Common myeloid progenitor, CD34-positive (primary cell): ENCODE measurements around the gene ANXA1.

Experiments
- CTCF ChIA-PET: fragments of 350-600 bp; sonication (Branson Sonifier 250); formaldehyde crosslinking; loops from one replicate; lab custom pipeline; 2021; ENCODE audit warnings: antibody characterized with exemption; lab: Charles Lee
- POLR2A ChIA-PET: fragments of 350-600 bp; sonication (Branson Sonifier 250); formaldehyde crosslinking; loops from one replicate; lab custom pipeline; 2021; ENCODE audit warnings: antibody characterized with exemption; lab: Charles Lee
- DNase-seq, 3 donors: peaks; one replicate each; pipeline versions ENCODE4 v3.0.0 to v3.0.0-alpha.2; 2013
- H3K27ac ChIP-seq, 2 experiments: 1 replicate in 1 of 2; 2 replicates in 1 of 2; pipeline ENCODE4 v1.7.0; 2013; ENCODE audit warnings: inconsistent platforms in 2 of 2, low read length in 2 of 2, mild to moderate bottlenecking in 2 of 2, low read depth in 1 of 2, moderate library complexity in 1 of 2; ENCODE audit not compliant: severe bottlenecking in 2 of 2, insufficient read depth in 1 of 2, poor library complexity in 1 of 2
- H3K27me3 ChIP-seq, 5 experiments: replicated peaks in 2 of 5; 1 replicate in 3 of 5; 2 replicates in 2 of 5; pipeline versions ENCODE4 v1.6.1 to v1.7.0; 2013; ENCODE audit warnings: low read length in 4 of 5, mild to moderate bottlenecking in 2 of 5, moderate library complexity in 2 of 5, inconsistent platforms in 1 of 5; ENCODE audit not compliant: insufficient read depth in 5 of 5, control insufficient read depth in 4 of 5
- H3K36me3 ChIP-seq, 4 experiments: 1 replicate in 2 of 4; 2 replicates in 2 of 4; pipeline versions ENCODE4 v1.6.1 to v1.7.0; 2013; ENCODE audit warnings: low read length in 3 of 4, control low read depth in 1 of 4, mild to moderate bottlenecking in 1 of 4; ENCODE audit not compliant: control insufficient read depth in 4 of 4, insufficient read depth in 4 of 4
- H3K4me1 ChIP-seq, 4 experiments: 1 replicate in 3 of 4; 2 replicates in 1 of 4; pipeline versions ENCODE4 v1.6.1 to v1.7.1; 2013; ENCODE audit warnings: low read length in 3 of 4, mild to moderate bottlenecking in 3 of 4, control low read depth in 1 of 4, inconsistent platforms in 1 of 4, moderate library complexity in 1 of 4; ENCODE audit not compliant: control insufficient read depth in 4 of 4, insufficient read depth in 4 of 4; ENCODE audit errors: control extremely low read depth in 1 of 4
- H3K4me3 ChIP-seq, 7 experiments: 1 replicate in 4 of 7; 2 replicates in 3 of 7; pipeline versions ENCODE4 v1.5.1 to v1.7.0; 2013; ENCODE audit warnings: mild to moderate bottlenecking in 7 of 7, low read length in 6 of 7, moderate library complexity in 6 of 7, inconsistent platforms in 2 of 7, low read depth in 2 of 7, control low read depth in 1 of 7; ENCODE audit not compliant: insufficient read depth in 4 of 7, control insufficient read depth in 1 of 7; ENCODE audit errors: extremely low read depth in 1 of 7
- H3K9me3 ChIP-seq, 5 experiments: 1 replicate in 4 of 5; 2 replicates in 1 of 5; pipeline versions ENCODE4 v1.6.1 to v1.7.1; 2013; ENCODE audit warnings: low read length in 4 of 5, mild to moderate bottlenecking in 2 of 5, inconsistent platforms in 1 of 5, low read depth in 1 of 5, moderate library complexity in 1 of 5; ENCODE audit not compliant: control insufficient read depth in 4 of 5, insufficient read depth in 2 of 5; ENCODE audit errors: control extremely low read depth in 1 of 5
- WGBS: methylation state at CpG from one replicate; pipeline ENCODE4 v1.1.5; 2013; ENCODE audit not compliant: insufficient coverage; 5-methylcytosine and 5-hydroxymethylcytosine counted together

ANXA1 gene

DNA sequence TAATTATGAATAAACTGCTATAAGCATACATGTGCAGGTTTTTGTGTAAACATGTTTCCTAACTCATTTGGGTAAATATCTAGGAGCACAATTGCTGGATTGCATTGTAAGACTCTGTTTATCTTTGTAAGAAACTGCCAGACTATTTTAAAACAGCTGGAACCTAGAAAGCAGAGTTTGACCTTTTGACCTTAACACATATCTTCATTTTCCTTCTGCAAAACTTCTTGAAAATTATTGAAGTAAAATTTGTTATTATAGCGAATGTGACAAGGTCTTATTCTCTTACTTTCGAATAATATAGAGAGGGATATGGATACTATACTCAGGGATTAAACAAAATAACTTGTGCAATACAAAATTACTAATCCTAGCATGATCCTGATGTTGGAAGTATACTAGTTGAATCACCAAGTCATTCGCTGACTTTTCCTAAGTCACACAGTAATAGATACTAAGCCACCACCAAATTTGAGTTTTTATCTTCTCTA lies 3.2 kb upstream of the ANXA1 start:
- ChIA-PET CTCF (interaction anchor here (1.3 to 2.8 kb wide), 2 partner anchors 16 to 39 kb away, joined by 3 to 12 read pairs; no protein-coding TSS in a partner anchor), POLR2A (no interaction called here)
- Histone ChIP-seq H3K4me1 (peaks cover 21 to 79% (median 55%) of the 10 kb centered on the region in 4 experiments), H3K9me3 (no peaks in the 10 kb centered on the region), H3K36me3 (no peaks in the 10 kb centered on the region), H3K27ac (peak overlapping the region; percentile 70 to 95), H3K4me3 (no peak overlapping the region), H3K27me3 (no peaks in the 10 kb centered on the region)
- peak in 1 of 3 donors; percentile 49 for DNase-seq
- no CpG with 5 or more reads among the region's 3 CpGs for WGBS

DNA sequence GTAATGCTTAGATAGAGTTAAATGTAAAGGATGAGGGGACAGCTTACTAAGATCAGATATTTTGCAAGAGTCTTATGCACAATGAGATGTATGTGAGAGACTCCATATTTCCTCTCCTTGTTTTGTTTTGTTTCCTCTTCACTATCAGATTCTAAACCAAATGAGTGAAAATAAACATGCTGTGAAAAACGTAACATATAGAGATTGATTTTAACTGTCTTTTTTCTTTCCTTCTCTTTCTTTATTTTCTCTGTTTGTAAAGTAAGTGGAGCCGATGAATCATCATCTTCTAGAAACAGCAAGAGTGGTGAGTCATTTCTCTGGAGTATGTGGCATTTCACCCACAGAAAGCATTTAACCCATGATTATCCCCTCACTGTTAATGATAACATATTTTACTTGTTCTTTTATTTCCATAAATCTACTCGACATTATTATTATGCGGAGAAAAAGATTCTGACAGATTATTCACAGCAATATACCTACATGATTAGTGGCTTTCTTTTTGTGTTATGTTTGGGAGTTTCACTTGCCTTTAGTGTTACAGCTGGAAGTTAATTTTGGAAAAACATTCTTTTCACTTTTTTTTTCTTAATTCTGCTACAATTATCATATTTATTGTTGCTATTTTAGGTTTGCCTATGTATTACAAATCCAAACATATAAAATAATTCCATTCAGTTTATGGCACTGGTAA lies 2.1 kb upstream of the ANXA1 start:
- Histone ChIP-seq H3K36me3 (peaks cover 0 to 4% (median under 1%) of the 10 kb centered on the region in 4 experiments), H3K27me3 (no peaks in the 10 kb centered on the region), H3K9me3 (no peaks in the 10 kb centered on the region), H3K4me1 (peaks cover 22 to 79% (median 55%) of the 10 kb centered on the region in 4 experiments), H3K27ac (peak overlapping the region; percentile 70 to 95), H3K4me3 (peak overlapping the region in 3 of 7 experiments; percentile 17 to 53 (median 24))
- no CpG with 5 or more reads among the region's 4 CpGs for WGBS
- ChIA-PET POLR2A (no interaction called here), CTCF (interaction anchor here (2.8 kb wide), 1 partner anchor 17 kb away, joined by 12 read pairs; no protein-coding TSS in a partner anchor)
- DNase-seq, result peak; percentile 80 to 96 (median 93)

DNA sequence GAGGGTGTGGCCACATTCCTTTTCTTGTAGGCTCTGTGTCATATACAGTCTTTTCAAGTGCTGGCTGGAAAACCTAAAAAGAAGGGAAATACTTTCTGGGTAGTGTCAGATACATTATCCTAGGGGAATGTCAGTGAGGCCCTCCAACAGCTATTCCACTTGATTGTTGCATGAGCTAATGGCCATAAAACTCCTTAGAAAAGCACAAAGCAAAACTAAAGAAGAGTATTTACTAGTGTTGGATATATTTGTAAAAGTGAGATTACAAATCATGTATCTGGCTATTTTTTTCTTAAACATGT lies 829 bp downstream of the ANXA1 start:
- H3K27ac ChIP-seq, result peak overlapping the region; percentile 87 to 95
- CTCF ChIA-PET, result interaction anchor here (1.1 to 2.1 kb wide), 6 partner anchors 11 to 46 kb away, joined by 3 to 6 read pairs (median 3); no protein-coding TSS in a partner anchor

DNA sequence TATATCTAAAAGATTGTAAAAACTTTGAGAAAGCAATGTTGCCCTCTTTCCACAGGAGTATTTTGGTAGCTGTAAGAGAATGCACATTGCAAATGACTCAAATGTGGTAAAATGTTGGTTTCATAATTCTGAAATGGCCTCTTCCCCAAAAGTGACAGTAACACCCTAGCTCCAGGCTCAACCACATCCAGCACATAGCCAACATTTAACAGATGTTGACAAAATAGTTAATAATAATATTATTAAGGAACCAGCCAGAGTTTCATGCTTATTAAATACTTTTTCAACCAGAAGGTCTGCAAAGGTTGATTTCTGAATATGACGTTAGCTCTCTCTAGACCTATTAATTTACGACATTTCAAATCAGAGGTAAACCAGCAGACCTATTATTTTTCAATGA lies 1.3 kb downstream of the ANXA1 start:
- Histone ChIP-seq H3K27ac (peak overlapping the region; percentile 87 to 95), H3K9me3 (no peaks in the 10 kb centered on the region), H3K4me1 (peaks cover 42 to 81% (median 68%) of the 10 kb centered on the region in 4 experiments), H3K4me3 (peak overlapping the region in 6 of 7 experiments; percentile 68 to 95 (median 85)), H3K36me3 (peaks cover 0 to 13% (median 2%) of the 10 kb centered on the region in 4 experiments), H3K27me3 (no peaks in the 10 kb centered on the region)
- peak in 2 of 3 donors; percentile 77 to 82 for DNase-seq
- 25% methylated on average over 2 of the region's 2 CpGs for WGBS
- ChIA-PET CTCF (interaction anchor here (0.9 to 2.1 kb wide), 7 partner anchors 20 to 47 kb away, joined by 3 to 6 read pairs (median 4); no protein-coding TSS in a partner anchor), POLR2A (no interaction called here)

More for the DNA sequence above, 829 bp downstream of the ANXA1 start:
- peak overlapping the region in 6 of 7 experiments; percentile 68 to 95 (median 85) for H3K4me3 ChIP-seq
- H3K4me1 ChIP-seq, result peaks cover 43 to 81% (median 70%) of the 10 kb centered on the region in 4 experiments
- H3K9me3 ChIP-seq, result no peaks in the 10 kb centered on the region
- DNase-seq, result no peak
- POLR2A ChIA-PET, result no interaction called here
- no peaks in the 10 kb centered on the region for H3K27me3 ChIP-seq
- peaks cover 0 to 13% (median 2%) of the 10 kb centered on the region in 4 experiments for H3K36me3 ChIP-seq

DNA sequence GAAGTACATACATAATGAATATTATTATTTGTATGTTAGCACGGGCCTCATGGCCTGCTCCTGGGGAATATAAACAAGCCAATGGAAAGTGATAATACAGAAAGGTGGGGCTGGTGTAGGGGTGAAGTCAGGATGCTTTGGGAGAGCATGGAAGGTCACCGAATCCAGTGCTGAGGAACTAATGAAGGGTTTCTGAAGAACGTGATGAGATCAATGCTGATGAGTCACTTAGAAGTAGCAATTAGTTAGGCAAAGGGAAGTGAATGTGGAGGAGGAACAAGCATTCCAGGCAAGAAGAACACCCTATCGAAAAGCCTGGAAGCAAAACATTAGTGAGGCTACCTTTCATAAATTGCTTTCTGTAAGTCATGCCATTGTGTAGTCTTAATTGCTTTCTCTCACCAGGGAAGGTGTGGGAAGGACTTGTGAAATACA lies 2.1 kb downstream of the ANXA1 start:
- POLR2A ChIA-PET, result no interaction called here
- no peaks in the 10 kb centered on the region for H3K9me3 ChIP-seq
- peak overlapping the region in 6 of 7 experiments; percentile 68 to 95 (median 85) for H3K4me3 ChIP-seq
- peaks cover 36 to 77% (median 61%) of the 10 kb centered on the region in 4 experiments for H3K4me1 ChIP-seq
- H3K27me3 ChIP-seq, result no peaks in the 10 kb centered on the region
- CTCF ChIA-PET, result interaction anchor here (0.9 to 2.1 kb wide), 4 partner anchors 19 to 44 kb away, joined by 3 to 6 read pairs (median 4); no protein-coding TSS in a partner anchor
- peaks cover 0 to 20% (median 6%) of the 10 kb centered on the region in 4 experiments for H3K36me3 ChIP-seq
- WGBS, result 32% methylated on average over 3 of the region's 4 CpGs
- peak in 1 of 3 donors; percentile 40 for DNase-seq
- H3K27ac ChIP-seq, result peak overlapping the region; percentile 87 to 95

DNA sequence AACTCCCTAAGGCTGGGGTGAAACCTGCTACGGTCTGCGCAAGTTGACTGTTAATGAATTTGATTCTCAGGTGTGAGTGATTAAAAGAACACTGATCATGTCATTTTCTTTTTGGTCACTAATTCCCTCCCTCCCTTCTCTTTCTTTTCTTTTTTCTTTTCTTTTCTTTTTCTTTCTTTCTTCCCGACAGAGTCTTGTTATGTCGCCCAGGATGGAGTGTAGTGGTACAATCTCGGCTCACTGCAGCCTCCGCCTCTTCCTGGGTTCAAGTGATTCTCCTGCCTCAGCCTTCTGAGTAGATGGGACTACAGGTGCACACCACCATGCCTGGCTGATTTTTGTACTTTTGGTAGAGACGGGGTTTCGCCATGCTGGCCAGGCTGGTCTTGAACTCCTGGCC lies 2.6 kb downstream of the ANXA1 start:
- Histone ChIP-seq H3K27me3 (no peaks in the 10 kb centered on the region), H3K27ac (peak overlapping the region; percentile 87 to 95), H3K36me3 (peaks cover 3 to 24% (median 10%) of the 10 kb centered on the region in 4 experiments), H3K9me3 (no peaks in the 10 kb centered on the region), H3K4me3 (peak overlapping the region in 6 of 7 experiments; percentile 10 to 95 (median 80)), H3K4me1 (peaks cover 31 to 72% (median 57%) of the 10 kb centered on the region in 4 experiments)
- DNase-seq, result no peak
- ChIA-PET CTCF (interaction anchor here (1.3 to 1.8 kb wide), 3 partner anchors 13 to 47 kb away, joined by 3 to 8 read pairs (median 4); no protein-coding TSS in a partner anchor), POLR2A (no interaction called here)
- 96% methylated on average over 5 of the region's 8 CpGs for WGBS
